Testis (tissue), 3 donors: ENCODE results near the gene CABYR. TPM values are rescaled to one million over a fixed set of nuclear protein-coding genes. Genes with fewer than 3 reads are reported as not detected.

Experiments used
- DNase-seq: peaks from one replicate; pipeline ENCODE4 v3.0.0-alpha.2; 2019
- H3K27ac ChIP-seq, 2 donors: fragments of 200-600 bp; sonication (generic); one replicate each; pipeline ENCODE4 v1.5.1; 2019
- H3K27me3 ChIP-seq: fragments of 200-600 bp; sonication (generic); one replicate; pipeline ENCODE4 v1.5.1; 2019
- H3K36me3 ChIP-seq: fragments of 200-600 bp; sonication (generic); one replicate; pipeline ENCODE4 v1.5.1; 2017; ENCODE audit warnings: low read depth; ENCODE audit errors: missing control alignments
- H3K4me1 ChIP-seq: fragments of 200-600 bp; sonication (generic); one replicate; pipeline ENCODE4 v1.5.1; 2019
- H3K4me3 ChIP-seq, 2 donors: fragments of 200-600 bp; sonication (generic); one replicate each; pipeline ENCODE4 v1.5.1; 2017 to 2019
- H3K9me3 ChIP-seq: fragments of 200-600 bp; sonication (generic); one replicate; pipeline ENCODE4 v1.5.1; 2017
- POLR2A ChIP-seq: fragments of 450-650 bp; IDR thresholded peaks from one replicate; pipeline ENCODE4 v1.6.1; 2017; ENCODE audit warnings: antibody characterized with exemption, mild to moderate bottlenecking, moderate library complexity
- WGBS, 2 donors: methylation state at CpG; one replicate each; pipeline ENCODE4 v1.1.5; 2018; 5-methylcytosine and 5-hydroxymethylcytosine counted together
- intact Hi-C: fragments of 100-400 bp; cut with DNase I; formaldehyde crosslinking; loops from one replicate; pipeline ENCODE4 v1.15.1; 2023; ENCODE audit warnings: low total_unique reads
- polyA plus RNA-seq: library from polyadenylated mRNA; stranded (reverse); fragments of 350-450 nt; fragmentation: Illumina TruSeq; extraction: RNeasy Lipid Tissue Mini Kit (QIAGEN cat#74804); gene quantifications from one replicate; pipeline ENCODE4 v1.2.3, GENCODE V29; 2014; ENCODE audit warnings: low read depth, low replicate concordance; ENCODE audit not compliant: insufficient read depth
- total RNA-seq, 2 donors: library from RNA; depleted of rRNA; stranded (reverse); fragments of >200 nt; gene quantifications; one replicate each; pipeline ENCODE4 v1.2.3, GENCODE V29; 2016
- TF ChIP-seq, protein P1 (sequence below), 3 experiments: fragments of 450-650 bp in 2 of 3; fragments of 200-600 bp in 1 of 3; sonication (generic) in 1 of 3; IDR thresholded peaks; one replicate each; pipeline ENCODE4 v1.5.1; 2016 to 2019; ENCODE audit warnings: antibody characterized with exemption in 3 of 3, mild to moderate bottlenecking in 2 of 3, moderate library complexity in 1 of 3

Gene CABYR
- total and polyA plus RNA-seq, 3 donors from 2014 or later = 169 to 554 (median 451) TPM

DNA sequence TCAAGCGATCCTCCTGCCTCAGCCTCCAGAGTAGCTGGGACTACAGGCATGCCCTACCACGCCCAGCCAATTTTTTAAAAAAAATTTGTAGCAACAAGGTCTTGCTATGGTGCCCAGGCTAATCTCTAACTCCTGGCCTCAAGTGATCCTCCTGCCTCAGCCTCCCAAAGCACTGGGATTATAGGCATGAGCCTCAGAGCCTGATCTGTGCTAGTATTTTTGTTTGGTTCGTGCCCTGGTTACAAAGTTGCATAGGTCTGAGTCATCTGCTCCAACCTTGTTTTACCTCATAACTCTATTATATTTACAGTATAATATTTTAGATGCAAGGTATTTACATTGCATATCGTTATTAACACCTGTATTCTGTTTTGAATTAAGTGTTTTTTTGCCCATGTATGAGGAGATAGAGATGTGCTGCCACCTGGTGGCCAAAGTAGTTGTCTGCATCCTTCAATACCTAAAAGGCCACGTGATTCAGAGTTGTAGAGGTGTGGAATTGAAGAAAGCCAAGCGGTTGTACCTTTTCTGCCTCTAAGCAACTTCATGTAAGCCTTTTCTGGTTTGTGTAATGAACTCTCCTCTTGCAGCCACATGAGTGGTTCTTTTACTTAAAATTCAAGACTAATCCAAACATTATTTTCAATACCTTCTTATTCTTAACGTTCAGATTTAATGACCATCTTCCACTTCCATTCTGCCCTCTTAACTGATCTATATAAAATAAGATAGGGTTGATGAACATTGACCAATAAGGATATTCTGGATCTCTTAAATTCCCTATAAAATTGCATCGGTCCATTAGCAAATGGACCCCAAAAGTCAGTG, 19.9 kb upstream of the CABYR start:
- intact Hi-C loops = no loop called here
- H3K27ac ChIP-seq = no peak overlapping the region
- H3K9me3 ChIP-seq = no peaks in the 10 kb centered on the region
- WGBS, 2 donors = 59 to 62% methylated on average over 8 of the region's 8 CpGs
- no peaks in the 10 kb centered on the region for H3K36me3 ChIP-seq
- DNase-seq = peak; percentile 87
- no peak for TF ChIP-seq POLR2A
- TF ChIP-seq, protein P1, sequence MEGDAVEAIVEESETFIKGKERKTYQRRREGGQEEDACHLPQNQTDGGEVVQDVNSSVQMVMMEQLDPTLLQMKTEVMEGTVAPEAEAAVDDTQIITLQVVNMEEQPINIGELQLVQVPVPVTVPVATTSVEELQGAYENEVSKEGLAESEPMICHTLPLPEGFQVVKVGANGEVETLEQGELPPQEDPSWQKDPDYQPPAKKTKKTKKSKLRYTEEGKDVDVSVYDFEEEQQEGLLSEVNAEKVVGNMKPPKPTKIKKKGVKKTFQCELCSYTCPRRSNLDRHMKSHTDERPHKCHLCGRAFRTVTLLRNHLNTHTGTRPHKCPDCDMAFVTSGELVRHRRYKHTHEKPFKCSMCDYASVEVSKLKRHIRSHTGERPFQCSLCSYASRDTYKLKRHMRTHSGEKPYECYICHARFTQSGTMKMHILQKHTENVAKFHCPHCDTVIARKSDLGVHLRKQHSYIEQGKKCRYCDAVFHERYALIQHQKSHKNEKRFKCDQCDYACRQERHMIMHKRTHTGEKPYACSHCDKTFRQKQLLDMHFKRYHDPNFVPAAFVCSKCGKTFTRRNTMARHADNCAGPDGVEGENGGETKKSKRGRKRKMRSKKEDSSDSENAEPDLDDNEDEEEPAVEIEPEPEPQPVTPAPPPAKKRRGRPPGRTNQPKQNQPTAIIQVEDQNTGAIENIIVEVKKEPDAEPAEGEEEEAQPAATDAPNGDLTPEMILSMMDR (IDR thresholded peaks at IDR 0.05) = peak; percentile 92 to 97 (median 97)
- peaks cover 9% of the 10 kb centered on the region for H3K4me1 ChIP-seq
- H3K4me3 ChIP-seq = no peak overlapping the region
- H3K27me3 ChIP-seq = no peaks in the 10 kb centered on the region

DNA sequence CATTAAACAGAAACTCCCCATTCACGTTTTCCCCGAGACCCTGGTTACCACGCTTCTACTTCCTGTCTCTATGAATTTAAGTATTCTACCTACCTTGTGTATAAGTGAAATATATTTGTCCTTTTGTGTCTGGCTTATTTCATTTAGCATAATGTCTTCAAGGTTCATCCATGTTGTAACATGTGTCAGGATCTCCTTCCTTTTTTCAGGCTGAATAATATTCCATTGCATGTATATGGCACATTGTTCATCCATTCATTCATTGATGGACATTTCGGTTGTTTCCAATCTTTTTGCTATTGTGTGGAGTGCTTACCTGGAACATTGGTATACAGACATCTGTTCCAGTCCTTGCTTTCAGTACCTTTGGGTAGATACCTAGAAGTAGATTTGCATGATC, 18.2 kb upstream of the CABYR start:
- no peak overlapping the region for H3K4me3 ChIP-seq
- 92 to 99% methylated on average over 4 of the region's 4 CpGs for WGBS, 2 donors
- H3K27ac ChIP-seq = no peak overlapping the region
- H3K27me3 ChIP-seq = no peaks in the 10 kb centered on the region
- no peaks in the 10 kb centered on the region for H3K9me3 ChIP-seq
- H3K36me3 ChIP-seq = no peaks in the 10 kb centered on the region
- no peak for TF ChIP-seq POLR2A
- TF ChIP-seq, protein P1 (IDR thresholded peaks at IDR 0.05) = no peak
- intact Hi-C loops = no loop called here
- DNase-seq = no peak
- peaks cover 2% of the 10 kb centered on the region for H3K4me1 ChIP-seq

DNA sequence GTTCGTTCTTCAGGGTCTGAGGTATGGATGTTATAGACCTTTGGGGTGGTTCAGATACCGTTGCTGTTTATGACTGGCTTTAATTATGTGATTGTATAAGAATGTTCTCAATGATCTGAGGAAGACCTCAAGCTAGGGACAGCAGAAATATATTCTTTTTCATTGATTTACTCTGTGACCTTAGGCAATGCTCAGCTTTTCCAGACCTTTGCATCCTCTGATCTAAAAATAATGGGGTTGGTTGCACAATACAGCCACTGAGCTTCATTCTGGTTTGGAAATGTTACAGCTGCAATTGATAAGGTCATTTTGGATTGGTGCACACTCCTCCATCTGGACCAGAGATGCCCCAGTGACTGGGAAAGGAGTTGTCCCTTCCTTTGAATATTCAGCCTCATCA, 17.2 kb upstream of the CABYR start:
- Histone ChIP-seq H3K4me3 (no peak overlapping the region), H3K27me3 (no peaks in the 10 kb centered on the region), H3K9me3 (no peaks in the 10 kb centered on the region), H3K36me3 (no peaks in the 10 kb centered on the region), H3K27ac (no peak overlapping the region), H3K4me1 (peaks cover 10% of the 10 kb centered on the region)
- TF ChIP-seq, protein P1 (IDR thresholded peaks at IDR 0.05) = no peak
- TF ChIP-seq POLR2A = no peak
- intact Hi-C loops = no loop called here
- 98 to 100% methylated on average over 2 of the region's 2 CpGs for WGBS, 2 donors
- DNase-seq = no peak

DNA sequence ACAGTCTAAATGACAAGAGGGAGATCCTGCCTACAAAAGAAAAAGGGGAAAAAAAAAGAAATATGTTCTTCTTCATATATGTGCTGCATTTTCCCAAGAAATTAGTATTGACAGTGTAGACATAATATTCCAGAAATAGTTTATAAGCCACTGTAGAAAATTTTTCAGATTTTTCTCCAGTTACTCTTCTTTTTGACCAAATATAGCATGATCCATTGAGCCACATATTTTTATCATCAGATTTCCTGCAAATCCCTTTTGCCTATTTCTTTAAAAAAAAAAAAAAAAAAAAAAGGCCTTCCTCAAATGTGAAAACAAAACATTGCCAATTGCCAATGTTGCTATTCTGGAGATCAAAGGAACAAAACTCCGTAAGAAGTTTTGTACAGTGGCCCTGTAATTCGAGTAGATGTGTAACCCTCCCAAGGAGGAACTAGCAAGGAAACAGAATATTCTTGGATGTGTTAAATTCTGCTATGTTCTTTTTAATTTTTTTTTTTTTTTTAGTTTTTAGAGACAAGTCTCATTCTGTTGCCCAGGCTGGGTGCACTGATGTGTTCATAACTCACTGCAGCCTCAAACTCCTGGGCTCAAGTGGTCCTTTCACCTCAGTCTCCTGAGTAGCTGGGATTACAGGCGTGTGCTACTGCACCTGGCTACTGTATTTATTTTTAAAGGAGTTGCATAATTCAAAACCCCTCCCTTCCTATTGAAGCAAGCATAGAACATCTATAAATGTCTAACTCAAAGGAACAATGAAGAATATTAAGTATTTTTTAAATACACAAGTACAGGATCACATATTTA, 12.5 kb upstream of the CABYR start:
- H3K36me3 ChIP-seq = no peaks in the 10 kb centered on the region
- 46 to 52% methylated on average over 3 of the region's 3 CpGs for WGBS, 2 donors
- intact Hi-C loops = no loop called here
- H3K9me3 ChIP-seq = no peaks in the 10 kb centered on the region
- H3K4me1 ChIP-seq = peaks cover 10% of the 10 kb centered on the region
- DNase-seq = no peak
- TF ChIP-seq, protein P1 (IDR thresholded peaks at IDR 0.05) = no peak
- no peak for TF ChIP-seq POLR2A
- no peaks in the 10 kb centered on the region for H3K27me3 ChIP-seq
- H3K4me3 ChIP-seq = no peak overlapping the region
- H3K27ac ChIP-seq = peak overlapping the region in 1 of 2 donors; percentile 22
